Astrocyte (in vitro differentiated cells and primary cell): ENCODE results near the gene SUN2. TPM values are rescaled to one million over a fixed set of nuclear protein-coding genes. Genes with fewer than 3 reads are reported as not detected.

Source experiments
- DNase-seq: peaks from one replicate; pipeline ENCODE4 v3.0.0-alpha.2; 2010; ENCODE audit warnings: low read depth
- FAIRE-seq: peaks from 2 replicates; lab custom pipeline; 2011; peaks lifted over from hg19 to GRCh38; lab: Jason Lieb, UNC
- H2AFZ ChIP-seq: 2 replicates; pipeline ENCODE4 v1.6.0; 2012; ENCODE audit warnings: low read depth, low read length, inconsistent platforms
- H3K27ac ChIP-seq: 2 replicates; pipeline ENCODE4 v1.5.1; 2011; ENCODE audit warnings: low read depth, low read length, inconsistent platforms
- H3K27me3 ChIP-seq: 2 replicates; pipeline ENCODE4 v1.6.0; 2011; ENCODE audit warnings: low read length, inconsistent platforms; ENCODE audit not compliant: insufficient read depth
- H3K36me3 ChIP-seq: 2 replicates; pipeline ENCODE4 v1.5.1; 2011; ENCODE audit warnings: low read length, inconsistent platforms; ENCODE audit not compliant: insufficient read depth
- H3K4me1 ChIP-seq: 2 replicates; pipeline ENCODE4 v1.5.1; 2011; ENCODE audit warnings: low read length, inconsistent platforms; ENCODE audit not compliant: insufficient read depth
- H3K4me2 ChIP-seq: 2 replicates; pipeline ENCODE4 v1.6.0; 2012; ENCODE audit warnings: low read length, inconsistent platforms
- H3K4me3 ChIP-seq: 2 replicates; pipeline ENCODE4 v1.5.1; 2011; ENCODE audit warnings: low read depth, mild to moderate bottlenecking, low read length, inconsistent platforms; ENCODE audit not compliant: insufficient read depth
- H3K79me2 ChIP-seq: 2 replicates; pipeline ENCODE4 v1.6.0; 2012; ENCODE audit warnings: mild to moderate bottlenecking, low read length, inconsistent platforms; ENCODE audit not compliant: insufficient read depth
- H3K9ac ChIP-seq: 2 replicates; pipeline ENCODE4 v1.6.0; 2012; ENCODE audit warnings: mild to moderate bottlenecking, low read length, inconsistent platforms
- H3K9me3 ChIP-seq: 2 replicates; pipeline ENCODE4 v1.5.1; 2012; ENCODE audit warnings: low read depth, mild to moderate bottlenecking, low read length, inconsistent platforms; ENCODE audit not compliant: insufficient read depth
- H4K20me1 ChIP-seq: 2 replicates; pipeline ENCODE4 v1.6.0; 2012; ENCODE audit warnings: low read length, inconsistent platforms; ENCODE audit not compliant: insufficient read depth
- H3K27ac Mint-ChIP-seq: one replicate; pipeline ENCODE4 v1.8.0; 2021; ENCODE audit warnings: mild to moderate bottlenecking, mixed read lengths; ENCODE audit not compliant: unreplicated experiment
- H3K27me3 Mint-ChIP-seq: one replicate; pipeline ENCODE4 v1.8.0; 2021; ENCODE audit warnings: low read depth, mixed read lengths; ENCODE audit not compliant: unreplicated experiment
- H3K36me3 Mint-ChIP-seq: one replicate; pipeline ENCODE4 v1.8.0; 2021; ENCODE audit warnings: low read depth, mixed read lengths; ENCODE audit not compliant: unreplicated experiment
- H3K4me1 Mint-ChIP-seq: one replicate; pipeline ENCODE4 v1.8.0; 2021; ENCODE audit warnings: low read depth, mixed read lengths; ENCODE audit not compliant: unreplicated experiment
- H3K4me3 Mint-ChIP-seq: one replicate; pipeline ENCODE4 v1.8.0; 2021; ENCODE audit warnings: mild to moderate bottlenecking, moderate library complexity, mixed read lengths; ENCODE audit not compliant: unreplicated experiment
- H3K9me3 Mint-ChIP-seq: one replicate; pipeline ENCODE4 v1.8.0; 2021; ENCODE audit warnings: mild to moderate bottlenecking, mixed read lengths; ENCODE audit not compliant: unreplicated experiment
- EZH2 ChIP-seq: IDR thresholded peaks from 2 replicates; pipeline ENCODE4 v1.6.1; 2012; ENCODE audit warnings: mild to moderate bottlenecking, low read length, inconsistent platforms; ENCODE audit not compliant: insufficient read depth
- total RNA-seq: library from RNA; stranded (reverse); gene quantifications from 2 replicates; pipeline ENCODE4 v1.2.1, GENCODE V29; 2021
- TF ChIP-seq, protein P1 (sequence below): IDR thresholded peaks from 2 replicates; pipeline ENCODE4 v1.5.1; 2011; ENCODE audit warnings: low read depth, mild to moderate bottlenecking, inconsistent platforms, low read length, moderate library complexity; ENCODE audit not compliant: insufficient read depth

Gene SUN2
- total RNA-seq, 1 donor from 2014 or later: 46.5 TPM

DNA sequence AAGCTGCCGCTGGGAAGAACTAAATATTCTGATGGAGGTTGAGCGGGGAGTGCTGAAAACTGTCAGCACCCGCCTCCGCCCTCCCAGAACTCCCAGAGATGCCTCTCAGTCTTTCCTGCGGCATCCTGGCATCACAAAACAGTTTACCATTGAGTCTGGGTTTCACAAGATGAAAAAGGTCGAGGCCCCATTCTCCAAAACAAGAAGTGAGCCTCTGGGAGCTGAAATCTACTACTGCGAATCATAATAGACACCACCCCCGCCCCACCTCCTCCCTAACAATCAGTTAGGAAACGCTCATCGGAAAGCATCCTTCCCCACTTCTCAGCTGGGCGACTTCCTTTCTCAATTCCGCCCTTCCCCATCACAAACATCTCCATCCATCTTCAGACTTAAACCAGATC, 1.0 kb downstream of the SUN2 start:
- no peaks in the 10 kb centered on the region for H3K9me3 ChIP-seq
- Mint-ChIP-seq H3K9me3 (no peaks in the 10 kb centered on the region), H3K4me3 (peak overlapping the region; percentile 87), H3K27me3 (peaks cover 1% of the 10 kb centered on the region), H3K36me3 (peaks cover 5% of the 10 kb centered on the region), H3K27ac (peak overlapping the region; percentile 54), H3K4me1 (peaks cover 1% of the 10 kb centered on the region)
- peak overlapping the region; percentile 71 for H2AFZ ChIP-seq
- H3K4me2 ChIP-seq: peak overlapping the region; percentile 95
- no peak for TF ChIP-seq EZH2
- TF ChIP-seq, protein P1, sequence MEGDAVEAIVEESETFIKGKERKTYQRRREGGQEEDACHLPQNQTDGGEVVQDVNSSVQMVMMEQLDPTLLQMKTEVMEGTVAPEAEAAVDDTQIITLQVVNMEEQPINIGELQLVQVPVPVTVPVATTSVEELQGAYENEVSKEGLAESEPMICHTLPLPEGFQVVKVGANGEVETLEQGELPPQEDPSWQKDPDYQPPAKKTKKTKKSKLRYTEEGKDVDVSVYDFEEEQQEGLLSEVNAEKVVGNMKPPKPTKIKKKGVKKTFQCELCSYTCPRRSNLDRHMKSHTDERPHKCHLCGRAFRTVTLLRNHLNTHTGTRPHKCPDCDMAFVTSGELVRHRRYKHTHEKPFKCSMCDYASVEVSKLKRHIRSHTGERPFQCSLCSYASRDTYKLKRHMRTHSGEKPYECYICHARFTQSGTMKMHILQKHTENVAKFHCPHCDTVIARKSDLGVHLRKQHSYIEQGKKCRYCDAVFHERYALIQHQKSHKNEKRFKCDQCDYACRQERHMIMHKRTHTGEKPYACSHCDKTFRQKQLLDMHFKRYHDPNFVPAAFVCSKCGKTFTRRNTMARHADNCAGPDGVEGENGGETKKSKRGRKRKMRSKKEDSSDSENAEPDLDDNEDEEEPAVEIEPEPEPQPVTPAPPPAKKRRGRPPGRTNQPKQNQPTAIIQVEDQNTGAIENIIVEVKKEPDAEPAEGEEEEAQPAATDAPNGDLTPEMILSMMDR: no peak
- H3K4me3 ChIP-seq: peak overlapping the region; percentile 76
- H3K27me3 ChIP-seq: no peaks in the 10 kb centered on the region
- H3K27ac ChIP-seq: peak overlapping the region; percentile 64
- peak overlapping the region; percentile 79 for H3K9ac ChIP-seq
- FAIRE-seq (no peak), DNase-seq (no peak)
- peaks cover 18% of the 10 kb centered on the region for H3K4me1 ChIP-seq
- peaks cover 17% of the 10 kb centered on the region for H3K79me2 ChIP-seq
- H3K36me3 ChIP-seq: peaks cover 5% of the 10 kb centered on the region
- no peaks in the 10 kb centered on the region for H4K20me1 ChIP-seq

DNA sequence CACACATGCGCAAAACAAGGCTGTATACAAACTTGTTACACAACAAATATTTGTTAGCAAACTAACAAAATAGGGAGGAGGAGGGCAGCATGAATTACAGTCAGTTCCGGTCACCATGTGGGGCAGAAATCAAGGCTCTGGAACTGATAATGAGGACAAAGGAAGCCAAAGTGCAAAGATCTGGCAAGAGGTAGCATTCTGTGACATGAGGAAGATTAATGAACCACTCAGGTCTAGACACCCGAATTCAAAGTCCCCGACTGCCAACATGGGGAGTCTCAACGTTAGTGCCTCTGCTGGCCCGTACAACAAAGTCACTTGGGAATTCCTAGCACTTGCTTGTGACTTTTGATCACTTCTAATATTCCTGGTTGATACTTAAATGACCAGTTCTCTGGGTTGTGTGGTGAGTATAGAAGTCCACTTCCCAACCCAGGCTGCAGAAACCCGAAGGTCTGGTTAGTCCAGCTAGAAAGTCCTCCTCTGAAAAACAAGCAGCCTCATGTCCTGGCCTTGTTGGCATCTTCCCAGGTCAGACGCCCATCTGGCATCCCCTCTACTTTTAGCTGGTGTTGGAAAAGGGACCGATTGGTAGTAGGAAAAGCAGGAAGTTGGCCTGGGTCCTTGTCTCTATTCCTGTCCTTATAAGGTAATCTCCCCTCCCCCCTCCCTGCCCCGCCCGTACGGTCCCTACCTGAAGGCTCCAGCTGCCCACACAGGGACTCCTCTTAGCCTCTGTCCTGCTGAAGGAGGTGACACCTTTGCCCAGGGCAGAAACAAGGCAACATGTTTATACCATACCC, 1.6 kb downstream of the SUN2 start:
- peak overlapping the region; percentile 50 for H2AFZ ChIP-seq
- peak overlapping the region; percentile 95 for H3K4me2 ChIP-seq
- no peak overlapping the region for H3K27ac Mint-ChIP-seq
- peaks cover 1% of the 10 kb centered on the region for H3K27me3 Mint-ChIP-seq
- H3K4me1 Mint-ChIP-seq: peaks cover 1% of the 10 kb centered on the region
- FAIRE-seq (peak; percentile 58), DNase-seq (peak; percentile 58)
- H4K20me1 ChIP-seq: no peaks in the 10 kb centered on the region
- peaks cover 17% of the 10 kb centered on the region for H3K79me2 ChIP-seq
- peak overlapping the region; percentile 79 for H3K9ac ChIP-seq
- no peaks in the 10 kb centered on the region for H3K9me3 Mint-ChIP-seq
- H3K4me3 Mint-ChIP-seq: peak overlapping the region; percentile 87
- H3K4me1 ChIP-seq: peaks cover 18% of the 10 kb centered on the region
- H3K4me3 ChIP-seq: peak overlapping the region; percentile 76
- TF ChIP-seq EZH2: no peak
- TF ChIP-seq, protein P1: no peak
- peaks cover 10% of the 10 kb centered on the region for H3K36me3 ChIP-seq
- no peaks in the 10 kb centered on the region for H3K9me3 ChIP-seq
- peaks cover 5% of the 10 kb centered on the region for H3K36me3 Mint-ChIP-seq
- H3K27me3 ChIP-seq: no peaks in the 10 kb centered on the region
- no peak overlapping the region for H3K27ac ChIP-seq
